Naive B cell (primary cell): ENCODE measurements around the gene UBE2R2. TPM values are rescaled to one million over a fixed set of nuclear protein-coding genes. Genes with fewer than 3 reads are reported as not detected.
"Not testable (repeated sequence)": the region's sequence is repeated elsewhere in the genome, so short reads cannot be mapped to it uniquely, and the experiment has no call there.

ENCODE experiments used
- ATAC-seq, 2 donors: fragments of 150-1000 bp; cut with Tn5 transposase; 2 replicates each; pipeline ENCODE4 v1.10.0; 2021; ENCODE audit warnings: low read depth in 2 of 2, mild to moderate bottlenecking in 2 of 2, moderate library complexity in 2 of 2
- DNase-seq: peaks from one replicate; pipeline ENCODE4 v3.0.0; 2022
- H3K27ac Mint-ChIP-seq, 6 donors: one replicate each; pipeline ENCODE4 v1.8.0; 2020 to 2022; ENCODE audit warnings: mild to moderate bottlenecking in 6 of 6, mixed read lengths in 6 of 6, moderate library complexity in 5 of 6, inconsistent platforms in 2 of 6
- H3K27me3 Mint-ChIP-seq, 3 donors: one replicate each; pipeline ENCODE4 v1.8.0; 2021 to 2022; ENCODE audit warnings: mixed read lengths in 3 of 3, mild to moderate bottlenecking in 1 of 3
- H3K36me3 Mint-ChIP-seq, 2 donors: one replicate each; pipeline ENCODE4 v1.8.0; 2020 to 2022; ENCODE audit warnings: mixed read lengths in 2 of 2, inconsistent platforms in 1 of 2, mild to moderate bottlenecking in 1 of 2
- H3K4me1 Mint-ChIP-seq, 3 donors: one replicate each; pipeline ENCODE4 v1.8.0; 2020 to 2022; ENCODE audit warnings: mixed read lengths in 3 of 3, inconsistent platforms in 1 of 3, mild to moderate bottlenecking in 1 of 3, moderate library complexity in 1 of 3
- H3K4me3 Mint-ChIP-seq, 8 donors: one replicate each; pipeline ENCODE4 v1.8.0; 2020 to 2022; ENCODE audit warnings: mild to moderate bottlenecking in 8 of 8, mixed read lengths in 8 of 8, moderate library complexity in 8 of 8, inconsistent platforms in 2 of 8
- H3K9me3 Mint-ChIP-seq, 7 donors: one replicate each; pipeline ENCODE4 v1.8.0; 2020 to 2022; ENCODE audit warnings: mixed read lengths in 7 of 7, mild to moderate bottlenecking in 5 of 7, inconsistent platforms in 2 of 7, moderate library complexity in 1 of 7
- polyA plus RNA-seq, 6 donors: library from polyadenylated mRNA; unstranded; fragments of 300-500 nt; fragmentation: Illumina TruSeq; gene quantifications; one replicate each; pipeline ENCODE4 v1.2.3, GENCODE V29; 2021; ENCODE audit warnings: low read depth in 6 of 6

UBE2R2 gene
- polyA plus RNA-seq, 6 donors from 2014 or later, result 26.5 to 33.6 (median 28.9) TPM

DNA sequence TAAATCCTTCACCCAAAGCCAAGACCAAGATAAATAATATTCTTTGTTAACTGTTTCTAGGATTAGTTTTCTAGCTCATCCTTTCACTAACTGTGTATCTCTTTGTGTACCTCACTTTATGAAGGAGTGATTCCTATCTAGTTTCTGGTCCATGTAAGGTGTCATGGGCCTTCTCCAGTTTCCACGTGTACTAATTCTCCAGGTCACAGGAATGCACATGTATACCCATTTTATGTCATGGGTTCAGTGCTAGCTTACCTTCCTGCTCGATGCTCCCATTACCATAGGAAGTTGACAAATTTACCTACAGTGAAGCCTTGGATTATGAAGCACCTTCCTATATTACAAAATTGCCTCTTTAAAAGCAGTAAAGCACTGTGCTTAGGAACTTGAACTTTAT is 27.5 kb upstream of the UBE2R2 start:
- not testable (repeated sequence) for ATAC-seq, H3K27ac Mint-ChIP-seq, DNase-seq, H3K9me3 Mint-ChIP-seq, H3K4me3 Mint-ChIP-seq, H3K4me1 Mint-ChIP-seq, H3K36me3 Mint-ChIP-seq
- H3K27me3 Mint-ChIP-seq, result peaks cover 9 to 18% (median 10%) of the 10 kb centered on the region in 3 donors

GRCh38 chr9:33791117-33791516 is 25.8 kb upstream of the UBE2R2 start:
- H3K4me1 Mint-ChIP-seq, result no peaks in the 10 kb centered on the region
- peaks cover 12 to 16% (median 13%) of the 10 kb centered on the region in 3 donors for H3K27me3 Mint-ChIP-seq
- ATAC-seq (no peak), DNase-seq (no peak)
- H3K4me3 Mint-ChIP-seq, result no peak overlapping the region
- no peaks in the 10 kb centered on the region for H3K36me3 Mint-ChIP-seq
- no peak overlapping the region for H3K27ac Mint-ChIP-seq
- H3K9me3 Mint-ChIP-seq, result no peaks in the 10 kb centered on the region

DNA sequence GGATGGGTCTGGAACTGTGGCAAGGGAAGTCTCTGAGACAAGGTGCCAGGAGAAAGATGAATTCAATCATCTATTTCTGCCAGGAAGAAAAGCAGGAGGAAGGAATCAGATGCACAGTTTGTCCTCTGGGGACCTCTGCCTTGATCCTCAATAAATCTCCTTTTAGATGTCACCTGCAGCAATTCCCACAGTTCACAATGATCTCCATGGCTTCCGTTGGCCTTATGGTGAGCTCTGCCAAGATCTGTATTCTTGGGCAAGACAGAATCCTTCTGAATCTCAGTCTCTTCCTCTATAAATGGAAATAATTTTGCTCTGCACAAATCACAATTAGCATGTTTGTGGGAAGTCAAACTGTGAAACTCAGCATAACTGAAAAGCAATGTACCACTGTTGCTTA is 23.5 kb upstream of the UBE2R2 start:
- H3K27me3 Mint-ChIP-seq, result peaks cover 22 to 32% (median 26%) of the 10 kb centered on the region in 3 donors
- H3K27ac Mint-ChIP-seq, H3K9me3 Mint-ChIP-seq, H3K36me3 Mint-ChIP-seq, ATAC-seq, DNase-seq, H3K4me1 Mint-ChIP-seq, H3K4me3 Mint-ChIP-seq: not testable (repeated sequence)

DNA sequence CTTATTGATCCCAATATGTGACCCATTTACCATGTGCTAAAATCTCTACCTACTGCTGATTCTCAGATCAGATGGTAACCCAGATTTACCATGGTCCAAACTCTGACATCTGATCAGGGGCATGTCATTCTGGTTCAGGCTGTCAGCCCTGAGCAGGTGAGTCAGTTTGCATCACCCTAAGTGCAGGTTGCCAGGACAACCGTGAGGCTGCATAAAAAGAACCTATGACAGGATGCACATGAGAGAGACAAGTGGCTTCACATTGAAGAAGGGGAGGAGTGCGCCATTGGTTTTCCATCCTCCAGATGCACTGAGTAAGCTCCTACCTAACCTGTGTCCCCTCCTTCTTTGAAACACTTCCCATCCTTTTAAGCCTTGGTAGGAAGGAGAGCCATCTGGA is 22.4 kb upstream of the UBE2R2 start:
- H3K27ac Mint-ChIP-seq, result no peak overlapping the region
- H3K4me3 Mint-ChIP-seq, result no peak overlapping the region
- no peaks in the 10 kb centered on the region for H3K9me3 Mint-ChIP-seq
- ATAC-seq, result peak; percentile 20 to 34
- no peak for DNase-seq
- H3K4me1 Mint-ChIP-seq, result no peaks in the 10 kb centered on the region
- H3K27me3 Mint-ChIP-seq, result peaks cover 25 to 42% (median 34%) of the 10 kb centered on the region in 3 donors
- peaks cover 0 to 8% of the 10 kb centered on the region in 2 donors for H3K36me3 Mint-ChIP-seq

DNA sequence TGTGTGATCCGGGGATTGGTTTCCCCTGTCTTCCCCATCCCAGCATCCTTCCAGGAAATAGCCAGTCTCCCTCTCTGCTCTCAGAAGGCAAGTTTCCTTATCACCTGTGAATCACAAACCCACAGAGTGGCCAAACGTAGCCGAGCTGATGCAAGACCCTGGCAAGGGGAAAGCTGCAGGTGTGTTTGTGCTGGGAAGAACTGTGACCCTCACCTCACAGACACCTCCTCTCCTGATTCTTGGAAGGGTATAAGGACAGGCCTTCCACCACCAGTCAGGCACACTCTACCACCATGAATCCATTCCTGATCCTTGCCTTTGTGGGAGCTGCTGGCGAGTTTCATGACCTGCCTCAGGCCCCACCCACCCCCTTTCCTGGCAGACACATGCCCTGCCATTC is 21.7 kb upstream of the UBE2R2 start, which contains the start of gene PRSS3:
PRSS3 (plus strand) TSS at position 281 of the 400 bp plus-strand sequence; CDS start at position 294, 13 bp downstream.
- DNase-seq, result no peak
- peaks cover 0 to 8% of the 10 kb centered on the region in 2 donors for H3K36me3 Mint-ChIP-seq
- H3K27me3 Mint-ChIP-seq, result peaks cover 28 to 47% (median 38%) of the 10 kb centered on the region in 3 donors
- no peak for ATAC-seq
- no peak within 1 kb of the TSS for H3K4me3 Mint-ChIP-seq
- H3K27ac Mint-ChIP-seq, result peak within 1 kb of the TSS in 2 of 6 donors; percentile 19 to 74
- H3K9me3 Mint-ChIP-seq, result no peaks in the 10 kb centered on the region
- no peaks in the 10 kb centered on the region for H3K4me1 Mint-ChIP-seq

GRCh38 chr9:33795819-33796218 is 21.1 kb upstream of the UBE2R2 start:
- ATAC-seq (no peak), DNase-seq (no peak)
- H3K4me3 Mint-ChIP-seq, result no peak overlapping the region
- H3K36me3 Mint-ChIP-seq, result peaks cover 0 to 8% of the 10 kb centered on the region in 2 donors
- H3K4me1 Mint-ChIP-seq, result no peaks in the 10 kb centered on the region
- H3K9me3 Mint-ChIP-seq, result no peaks in the 10 kb centered on the region
- H3K27ac Mint-ChIP-seq, result peak overlapping the region in 1 of 6 donors; percentile 74
- H3K27me3 Mint-ChIP-seq, result peaks cover 28 to 47% (median 43%) of the 10 kb centered on the region in 3 donors

GRCh38 chr9:33796679-33797078 is 20.3 kb upstream of the UBE2R2 start:
- H3K36me3 Mint-ChIP-seq, H3K4me3 Mint-ChIP-seq, DNase-seq, ATAC-seq, H3K4me1 Mint-ChIP-seq, H3K9me3 Mint-ChIP-seq, H3K27ac Mint-ChIP-seq: not testable (repeated sequence)
- peaks cover 28 to 49% (median 45%) of the 10 kb centered on the region in 3 donors for H3K27me3 Mint-ChIP-seq

DNA sequence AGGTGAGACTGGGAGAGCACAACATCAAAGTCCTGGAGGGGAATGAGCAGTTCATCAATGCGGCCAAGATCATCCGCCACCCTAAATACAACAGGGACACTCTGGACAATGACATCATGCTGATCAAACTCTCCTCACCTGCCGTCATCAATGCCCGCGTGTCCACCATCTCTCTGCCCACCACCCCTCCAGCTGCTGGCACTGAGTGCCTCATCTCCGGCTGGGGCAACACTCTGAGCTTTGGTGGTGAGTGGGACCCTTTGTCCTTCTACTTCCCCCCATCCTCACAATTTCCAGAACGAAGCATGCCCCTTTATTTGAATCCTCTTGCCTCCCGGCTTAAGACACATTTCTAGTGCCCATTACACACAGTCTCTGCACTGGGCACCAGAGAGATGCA is 19.1 kb upstream of the UBE2R2 start:
- peaks cover 0 to 15% of the 10 kb centered on the region in 2 donors for H3K36me3 Mint-ChIP-seq
- DNase-seq (no peak), ATAC-seq (no peak)
- peaks cover 0 to 4% (median 0%) of the 10 kb centered on the region in 7 donors for H3K9me3 Mint-ChIP-seq
- H3K4me1 Mint-ChIP-seq, result no peaks in the 10 kb centered on the region
- peaks cover 27 to 55% (median 45%) of the 10 kb centered on the region in 3 donors for H3K27me3 Mint-ChIP-seq
- H3K27ac Mint-ChIP-seq, result no peak overlapping the region
- H3K4me3 Mint-ChIP-seq, result no peak overlapping the region

GRCh38 chr9:33798545-33798944 is 18.4 kb upstream of the UBE2R2 start:
- Mint-ChIP-seq H3K4me3 (peak overlapping the region in 1 of 8 donors; percentile 57), H3K27ac (peak overlapping the region in 1 of 6 donors; percentile 6), H3K9me3 (peaks cover 0 to 4% (median 0%) of the 10 kb centered on the region in 7 donors)

DNA sequence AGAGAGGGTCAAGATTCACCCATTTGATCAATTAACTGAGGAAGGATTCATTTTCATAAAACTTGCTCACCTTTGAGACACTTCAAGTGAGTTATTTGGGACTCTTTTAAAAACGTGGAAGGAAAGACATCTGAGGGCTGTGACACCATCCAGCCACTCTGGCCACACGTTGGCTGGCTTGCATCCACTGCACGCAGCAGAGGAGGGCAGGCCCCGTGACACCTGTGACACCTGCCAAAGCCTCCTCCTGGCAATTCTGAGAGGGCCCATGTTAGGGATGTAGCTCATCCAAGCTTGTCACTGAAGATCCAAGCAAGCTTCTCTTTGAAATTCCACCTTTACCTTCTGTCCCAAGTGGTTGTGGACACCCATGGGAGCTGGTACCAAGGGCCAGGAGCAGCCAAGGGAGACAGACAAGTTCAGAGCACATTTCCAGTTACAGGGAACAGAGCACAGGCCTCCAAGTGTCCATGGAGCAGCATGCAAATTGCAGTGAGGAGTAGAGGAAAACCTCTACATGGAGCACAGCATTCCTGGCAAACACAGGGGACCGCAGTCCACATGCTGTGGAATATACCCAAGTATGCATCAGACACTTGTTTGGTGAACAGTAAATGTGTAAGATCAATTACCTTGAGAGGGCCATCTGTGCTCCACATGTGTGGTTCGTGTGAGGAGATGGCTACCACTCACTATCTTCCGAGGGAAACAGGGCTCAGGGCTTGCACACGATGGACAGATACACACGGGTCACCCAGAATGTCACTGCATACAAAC is 16.8 kb upstream of the UBE2R2 start:
- ATAC-seq, result no peak
- Mint-ChIP-seq H3K36me3 (peaks cover 0 to 15% of the 10 kb centered on the region in 2 donors), H3K4me3 (no peak overlapping the region), H3K9me3 (peaks cover 0 to 4% (median 0%) of the 10 kb centered on the region in 7 donors), H3K4me1 (no peaks in the 10 kb centered on the region), H3K27ac (no peak overlapping the region), H3K27me3 (peaks cover 27 to 52% (median 40%) of the 10 kb centered on the region in 3 donors)
- DNase-seq, result no peak

More at GRCh38 chr9:33798545-33798944, 18.4 kb upstream of the UBE2R2 start:
- Mint-ChIP-seq H3K4me1 (no peaks in the 10 kb centered on the region), H3K36me3 (peaks cover 0 to 15% of the 10 kb centered on the region in 2 donors), H3K27me3 (peaks cover 31 to 55% (median 45%) of the 10 kb centered on the region in 3 donors)
- DNase-seq, result no peak
- no peak for ATAC-seq

- peaks cover 0 to 4% (median 0%) of the 10 kb centered on the region in 7 donors for H3K9me3 Mint-ChIP-seq
- no peaks in the 10 kb centered on the region for H3K4me1 Mint-ChIP-seq
- H3K36me3 Mint-ChIP-seq, result peaks cover 0 to 15% of the 10 kb centered on the region in 2 donors
- ATAC-seq (no peak), DNase-seq (no peak)
- no peak overlapping the region for H3K4me3 Mint-ChIP-seq
- H3K27ac Mint-ChIP-seq, result no peak overlapping the region
- H3K27me3 Mint-ChIP-seq, result peaks cover 31 to 44% (median 40%) of the 10 kb centered on the region in 3 donors
These were observed 16.1 kb upstream of the UBE2R2 start for GRCh38 chr9:33800886-33801285.

DNA sequence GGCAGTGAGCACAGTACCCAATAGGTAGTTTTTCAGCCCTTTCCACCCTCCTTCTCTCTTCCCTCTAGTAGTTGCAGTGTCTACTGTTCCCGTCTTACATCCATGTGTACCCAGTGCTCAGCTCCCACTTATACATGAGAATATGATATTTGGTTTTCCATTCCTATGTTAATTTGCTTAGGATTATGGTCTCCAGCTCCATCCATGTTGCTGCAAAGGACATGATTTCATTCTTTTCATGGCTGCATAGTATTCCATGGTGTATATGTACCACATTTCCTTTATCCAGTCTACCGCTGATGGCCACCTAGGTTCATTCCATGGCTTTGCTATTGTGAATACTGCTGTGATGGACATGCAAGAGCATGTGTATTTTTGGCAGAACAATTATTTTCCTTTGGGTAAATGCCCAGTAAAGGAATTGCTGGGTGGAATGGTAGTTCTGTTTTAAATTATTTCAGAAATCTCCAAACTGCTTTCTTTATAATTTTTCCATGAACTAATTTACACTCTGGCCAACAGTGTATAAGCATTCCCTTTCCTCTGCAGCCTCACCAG is 14.9 kb upstream of the UBE2R2 start:
- not testable (repeated sequence) for DNase-seq, H3K27ac Mint-ChIP-seq, H3K9me3 Mint-ChIP-seq, H3K4me1 Mint-ChIP-seq, H3K4me3 Mint-ChIP-seq, ATAC-seq
- H3K27me3 Mint-ChIP-seq, result peaks cover 31 to 37% (median 34%) of the 10 kb centered on the region in 3 donors
- peaks cover 0 to 15% of the 10 kb centered on the region in 2 donors for H3K36me3 Mint-ChIP-seq

GRCh38 chr9:33804196-33804595 is 12.8 kb upstream of the UBE2R2 start:
- not testable (repeated sequence) for DNase-seq, H3K9me3 Mint-ChIP-seq, H3K36me3 Mint-ChIP-seq, H3K4me3 Mint-ChIP-seq, H3K4me1 Mint-ChIP-seq, ATAC-seq
- Mint-ChIP-seq H3K27me3 (peaks cover 13 to 23% (median 16%) of the 10 kb centered on the region in 3 donors), H3K27ac (peak overlapping the region in 1 of 6 donors; percentile 17)

DNA sequence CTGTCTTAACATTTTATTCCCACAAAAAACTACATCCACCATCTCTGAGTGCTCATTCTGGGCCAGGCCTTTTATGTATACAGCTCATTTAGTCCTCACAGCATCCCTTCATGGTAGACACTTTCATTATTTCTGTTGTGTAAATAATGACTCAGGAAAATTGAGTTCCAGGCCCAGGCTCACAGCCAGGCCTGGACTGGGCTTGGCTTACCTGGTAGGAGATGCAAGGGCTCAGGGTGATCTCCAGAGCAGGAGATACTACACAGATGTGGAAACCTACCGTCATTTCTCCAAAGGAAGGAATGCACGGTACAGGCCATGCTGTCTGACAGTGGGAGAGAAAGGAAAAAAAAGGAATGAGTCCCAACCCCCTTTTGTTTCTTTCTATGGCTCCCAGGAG is 9.8 kb upstream of the UBE2R2 start:
- not testable (repeated sequence) for H3K4me1 Mint-ChIP-seq, DNase-seq, H3K36me3 Mint-ChIP-seq, H3K27ac Mint-ChIP-seq, ATAC-seq, H3K4me3 Mint-ChIP-seq, H3K9me3 Mint-ChIP-seq
- H3K27me3 Mint-ChIP-seq, result peaks cover 0 to 13% (median under 1%) of the 10 kb centered on the region in 3 donors
